ENCODE data around the gene STX16. TPM values are rescaled to one million over a fixed set of nuclear protein-coding genes. Genes with fewer than 3 reads are reported as not detected.
A peak's percentile ranks its signal among the peaks of the same experiment; 100 is the strongest.
"Not testable (repeated sequence)": the region's sequence is repeated elsewhere in the genome, so short reads cannot be mapped to it uniquely, and the experiment has no call there.

Gene STX16
- total RNA-seq, 3 donors from 2014 or later: 52.2 to 67.6 (median 55.4) TPM

- no peak for ATAC-seq
- DNase-seq: no peak
- Mint-ChIP-seq H3K9me3 (no peaks in the 10 kb centered on the region), H3K4me1 (ENCODE audit: low read depth) (peaks cover 20% of the 10 kb centered on the region), H3K27me3 (ENCODE audit: low read depth) (peaks cover 3% of the 10 kb centered on the region), H3K36me3 (ENCODE audit: insufficient read depth) (no peaks in the 10 kb centered on the region), H3K4me3 (no peak overlapping the region)
Observed at GRCh38 chr20:58638467-58639181, 12.5 kb upstream of the STX16 start.

GRCh38 chr20:58639182-58640146, 11.6 kb upstream of the STX16 start:
- Mint-ChIP-seq H3K4me1 (ENCODE audit: low read depth) (peaks cover 13% of the 10 kb centered on the region), H3K27me3 (ENCODE audit: low read depth) (peaks cover 3% of the 10 kb centered on the region), H3K4me3 (no peak overlapping the region), H3K36me3 (ENCODE audit: insufficient read depth) (no peaks in the 10 kb centered on the region), H3K9me3 (no peaks in the 10 kb centered on the region)
- ATAC-seq: no peak
- no peak for DNase-seq

GRCh38 chr20:58640446-58640845, 10.6 kb upstream of the STX16 start:
- no peak overlapping the region for H3K4me3 Mint-ChIP-seq
- peaks cover 4% of the 10 kb centered on the region for H3K4me1 Mint-ChIP-seq (ENCODE audit: low read depth)
- H3K9me3 Mint-ChIP-seq: no peaks in the 10 kb centered on the region
- peaks cover 3% of the 10 kb centered on the region for H3K27me3 Mint-ChIP-seq (ENCODE audit: low read depth)
- H3K36me3 Mint-ChIP-seq (ENCODE audit: insufficient read depth): no peaks in the 10 kb centered on the region
- ATAC-seq (no peak), DNase-seq (no peak)

DNA sequence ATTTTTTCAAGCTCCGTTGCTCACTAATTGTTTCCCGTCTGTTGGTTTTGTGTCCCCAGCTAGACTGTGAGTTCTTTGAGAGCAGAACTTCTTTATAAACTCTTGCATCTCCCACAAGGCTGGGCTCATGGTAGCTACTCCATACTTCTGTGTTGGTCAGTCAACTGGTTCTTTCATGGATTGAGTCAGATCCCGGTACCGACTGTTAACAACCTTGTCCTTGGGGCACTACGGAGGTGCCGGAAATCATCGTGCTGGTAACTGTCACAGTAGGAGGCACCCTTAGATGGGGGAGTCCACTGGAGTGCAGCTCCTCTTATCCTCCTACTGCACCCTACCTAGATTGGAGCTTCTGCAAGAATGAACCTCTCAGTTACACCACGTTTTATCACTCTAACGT, 8.6 kb upstream of the STX16 start:
- ATAC-seq: no peak
- DNase-seq: no peak
- no peaks in the 10 kb centered on the region for H3K9me3 Mint-ChIP-seq
- peaks cover 3% of the 10 kb centered on the region for H3K27me3 Mint-ChIP-seq (ENCODE audit: low read depth)
- H3K4me1 Mint-ChIP-seq (ENCODE audit: low read depth): no peaks in the 10 kb centered on the region
- no peaks in the 10 kb centered on the region for H3K36me3 Mint-ChIP-seq (ENCODE audit: insufficient read depth)
- H3K4me3 Mint-ChIP-seq: no peak overlapping the region

- H3K4me1 Mint-ChIP-seq (ENCODE audit: low read depth); H3K4me3 Mint-ChIP-seq; H3K9me3 Mint-ChIP-seq; DNase-seq; ATAC-seq; H3K27me3 Mint-ChIP-seq (ENCODE audit: low read depth); H3K36me3 Mint-ChIP-seq (ENCODE audit: insufficient read depth): not testable (repeated sequence)
Observed at GRCh38 chr20:58642896-58643295, 8.2 kb upstream of the STX16 start.

GRCh38 chr20:58645412-58645968, 5.6 kb upstream of the STX16 start:
- DNase-seq (no peak), ATAC-seq (no peak)
- Mint-ChIP-seq H3K4me3 (no peak overlapping the region), H3K4me1 (ENCODE audit: low read depth) (peaks cover 5% of the 10 kb centered on the region), H3K36me3 (ENCODE audit: insufficient read depth) (no peaks in the 10 kb centered on the region), H3K27me3 (ENCODE audit: low read depth) (no peaks in the 10 kb centered on the region), H3K9me3 (no peaks in the 10 kb centered on the region)

- ATAC-seq (no peak), DNase-seq (no peak)
- no peaks in the 10 kb centered on the region for H3K27me3 Mint-ChIP-seq (ENCODE audit: low read depth)
- no peak overlapping the region for H3K4me3 Mint-ChIP-seq
- H3K9me3 Mint-ChIP-seq: no peaks in the 10 kb centered on the region
- peaks cover 5% of the 10 kb centered on the region for H3K4me1 Mint-ChIP-seq (ENCODE audit: low read depth)
- peaks cover 2% of the 10 kb centered on the region for H3K36me3 Mint-ChIP-seq (ENCODE audit: insufficient read depth)
Observed at GRCh38 chr20:58646257-58646656, 4.8 kb upstream of the STX16 start.

- Mint-ChIP-seq H3K27me3 (ENCODE audit: low read depth) (no peaks in the 10 kb centered on the region), H3K36me3 (ENCODE audit: insufficient read depth) (peaks cover 2% of the 10 kb centered on the region), H3K9me3 (no peaks in the 10 kb centered on the region), H3K4me3 (no peak overlapping the region), H3K4me1 (ENCODE audit: low read depth) (peaks cover 5% of the 10 kb centered on the region)
- ATAC-seq (no peak), DNase-seq (no peak)
Observed at GRCh38 chr20:58646703-58647102, 4.4 kb upstream of the STX16 start.

- Mint-ChIP-seq H3K27me3 (ENCODE audit: low read depth) (no peaks in the 10 kb centered on the region), H3K4me1 (ENCODE audit: low read depth) (peaks cover 5% of the 10 kb centered on the region), H3K9me3 (no peaks in the 10 kb centered on the region), H3K4me3 (no peak overlapping the region), H3K36me3 (ENCODE audit: insufficient read depth) (peaks cover 2% of the 10 kb centered on the region)
- ATAC-seq: no peak
- no peak for DNase-seq
Observed at GRCh38 chr20:58647162-58647795, 3.8 kb upstream of the STX16 start.

- peaks cover 6% of the 10 kb centered on the region for H3K4me1 Mint-ChIP-seq (ENCODE audit: low read depth)
- H3K4me3 Mint-ChIP-seq: no peak overlapping the region
- no peaks in the 10 kb centered on the region for H3K9me3 Mint-ChIP-seq
- peaks cover 3% of the 10 kb centered on the region for H3K36me3 Mint-ChIP-seq (ENCODE audit: insufficient read depth)
- DNase-seq: no peak
- ATAC-seq: no peak
- no peaks in the 10 kb centered on the region for H3K27me3 Mint-ChIP-seq (ENCODE audit: low read depth)
Observed at GRCh38 chr20:58647796-58648501, 3.1 kb upstream of the STX16 start.

GRCh38 chr20:58648502-58648825, 2.6 kb upstream of the STX16 start:
- ATAC-seq; H3K9me3 Mint-ChIP-seq; DNase-seq; H3K36me3 Mint-ChIP-seq (ENCODE audit: insufficient read depth); H3K27me3 Mint-ChIP-seq (ENCODE audit: low read depth): not testable (repeated sequence)
- H3K4me3 Mint-ChIP-seq: peak overlapping the region; percentile 74
- H3K4me1 Mint-ChIP-seq (ENCODE audit: low read depth): peaks cover 11% of the 10 kb centered on the region

GRCh38 chr20:58649288-58650180, 1.5 kb upstream of the STX16 start:
- peak overlapping the region; percentile 74 for H3K4me3 Mint-ChIP-seq
- DNase-seq (peak; percentile 32), ATAC-seq (peak; percentile 3 to 9)
- H3K9me3 Mint-ChIP-seq: no peaks in the 10 kb centered on the region
- no peaks in the 10 kb centered on the region for H3K27me3 Mint-ChIP-seq (ENCODE audit: low read depth)
- peaks cover 6% of the 10 kb centered on the region for H3K36me3 Mint-ChIP-seq (ENCODE audit: insufficient read depth)
- peaks cover 12% of the 10 kb centered on the region for H3K4me1 Mint-ChIP-seq (ENCODE audit: low read depth)

DNA sequence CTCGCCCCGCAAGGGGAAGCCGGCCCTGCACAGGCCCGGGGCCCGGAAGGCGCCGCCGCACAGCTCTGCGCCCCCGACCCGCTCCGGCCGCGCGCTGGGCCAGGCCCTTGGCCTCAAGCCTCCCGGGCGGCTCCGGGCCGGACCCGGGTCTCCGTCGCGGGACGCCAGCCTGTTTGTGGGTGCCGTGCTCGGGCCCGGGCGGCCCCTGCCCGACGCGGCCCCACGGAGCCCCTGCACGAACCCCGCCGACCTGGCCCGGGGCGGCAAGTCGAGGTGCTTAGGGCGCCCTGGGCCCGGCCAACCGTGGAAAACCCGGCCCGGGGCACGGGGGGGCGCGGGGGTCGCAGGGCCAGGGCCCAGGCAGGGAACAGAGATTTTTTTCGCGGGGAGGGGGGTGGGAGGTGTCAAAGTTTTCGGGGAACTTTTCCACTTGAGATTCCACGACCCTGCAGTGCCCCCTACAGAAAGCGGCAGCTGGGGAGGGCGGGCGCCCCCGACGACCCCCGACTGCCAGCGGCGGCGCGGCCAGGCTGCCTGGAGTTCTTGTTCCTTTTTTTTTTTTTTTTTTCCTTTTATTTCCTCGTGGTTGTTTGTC, 805 bp upstream of the STX16 start:
- peak; percentile 37 for DNase-seq
- ATAC-seq: peak; percentile 26 to 36
- peak overlapping the region; percentile 99 for H3K4me3 Mint-ChIP-seq
- no peaks in the 10 kb centered on the region for H3K27me3 Mint-ChIP-seq (ENCODE audit: low read depth)
- no peaks in the 10 kb centered on the region for H3K9me3 Mint-ChIP-seq
- peaks cover 15% of the 10 kb centered on the region for H3K4me1 Mint-ChIP-seq (ENCODE audit: low read depth)
- peaks cover 6% of the 10 kb centered on the region for H3K36me3 Mint-ChIP-seq (ENCODE audit: insufficient read depth)
